H1 (cell line): ENCODE data around the gene TCF7L1. TPM values are rescaled to one million over a fixed set of nuclear protein-coding genes. Genes with fewer than 3 reads are reported as not detected.

Experiments
- CTCF ChIA-PET: fragments of 300-600 bp; sonication (Branson Sonifier 250); formaldehyde crosslinking; loops from one replicate; lab custom pipeline; 2021; ENCODE audit not compliant: partially characterized antibody; lab: Charles Lee
- POLR2A ChIA-PET: fragments of 300-600 bp; sonication (Branson Sonifier 250); formaldehyde crosslinking; loops from one replicate; lab custom pipeline; 2021; ENCODE audit warnings: inconsistent platforms; ENCODE audit not compliant: partially characterized antibody; lab: Charles Lee
- DNase-seq, 2 experiments: peaks; one replicate each; pipeline versions ENCODE4 v3.0.0 to v3.0.0-alpha.2; 2010 to 2022; ENCODE audit warnings: low spot score in 2 of 2, low read depth in 1 of 2, mixed read lengths in 1 of 2
- FAIRE-seq: peaks from 2 replicates; lab custom pipeline; 2011; peaks lifted over from hg19 to GRCh38; lab: Jason Lieb, UNC
- H2AFZ ChIP-seq: 2 replicates; pipeline ENCODE4 v1.8.1; 2012; ENCODE audit warnings: low read length, inconsistent platforms
- H2AK5ac ChIP-seq: 2 replicates; pipeline ENCODE4 v1.6.1; 2013; ENCODE audit warnings: low read depth, low read length
- H2BK120ac ChIP-seq: replicated peaks from 2 replicates; pipeline ENCODE3; 2013; ENCODE audit warnings: low read depth, low read length, inconsistent platforms
- H2BK12ac ChIP-seq: 2 replicates; pipeline ENCODE4 v1.6.1; 2013; ENCODE audit warnings: low read depth, low read length
- H2BK15ac ChIP-seq: 2 replicates; pipeline ENCODE4 v1.6.1; 2013; ENCODE audit warnings: low read length
- H2BK20ac ChIP-seq: 2 replicates; pipeline ENCODE4 v1.6.1; 2013; ENCODE audit warnings: low read length
- H2BK5ac ChIP-seq: 2 replicates; pipeline ENCODE4 v1.6.1; 2013; ENCODE audit warnings: low read depth, low read length
- H3K14ac ChIP-seq: 2 replicates; pipeline ENCODE4 v1.6.1; 2013; ENCODE audit warnings: inconsistent platforms; ENCODE audit not compliant: insufficient read length
- H3K18ac ChIP-seq: 2 replicates; pipeline ENCODE4 v1.6.1; 2013; ENCODE audit warnings: low read length; ENCODE audit errors: extremely low read depth
- H3K23ac ChIP-seq: 2 replicates; pipeline ENCODE4 v1.6.1; 2013; ENCODE audit warnings: inconsistent platforms; ENCODE audit not compliant: insufficient read length
- H3K23me2 ChIP-seq: 2 replicates; pipeline ENCODE4 v1.6.1; 2013; ENCODE audit warnings: low read depth, low read length
- H3K27ac ChIP-seq: 2 replicates; pipeline ENCODE4 v1.6.1; 2011; ENCODE audit warnings: low read depth, low read length, inconsistent platforms
- H3K27me3 ChIP-seq, 4 experiments: replicated peaks in 1 of 4; 1 replicate in 1 of 4; 2 replicates in 3 of 4; pipeline versions ENCODE4 v1.6.1 to v1.8.1; 2011 to 2013; ENCODE audit warnings: low read length in 3 of 4, mild to moderate bottlenecking in 3 of 4, inconsistent platforms in 2 of 4, mixed read lengths in 2 of 4, moderate library complexity in 1 of 4; ENCODE audit not compliant: control insufficient read depth in 3 of 4, insufficient read depth in 3 of 4; ENCODE audit errors: extremely low read depth in 1 of 4
- H3K36me3 ChIP-seq, 4 experiments: 2 replicates each; pipeline versions ENCODE4 v1.6.1 to v1.8.1; 2011 to 2013; ENCODE audit warnings: mild to moderate bottlenecking in 4 of 4, low read length in 3 of 4, moderate library complexity in 2 of 4, control low read depth in 1 of 4, inconsistent platforms in 1 of 4; ENCODE audit not compliant: insufficient read depth in 4 of 4, control insufficient read depth in 2 of 4
- H3K4ac ChIP-seq: replicated peaks from 2 replicates; pipeline ENCODE3; 2013; ENCODE audit warnings: low read length, low read depth, mixed read lengths, inconsistent platforms; ENCODE audit not compliant: insufficient read length
- H3K4me1 ChIP-seq, 4 experiments: replicated peaks in 1 of 4; 1 replicate in 1 of 4; 2 replicates in 3 of 4; pipeline versions ENCODE4 v1.6.1 to v1.8.1; 2011 to 2013; ENCODE audit warnings: low read length in 3 of 4, inconsistent platforms in 2 of 4, mixed read lengths in 1 of 4; ENCODE audit not compliant: insufficient read depth in 4 of 4, control insufficient read depth in 3 of 4
- H3K4me2 ChIP-seq, 2 experiments: 2 replicates each; pipeline versions ENCODE4 v1.6.1 to v1.8.1; 2011 to 2013; ENCODE audit warnings: low read depth in 2 of 2, low read length in 2 of 2, control low read depth in 1 of 2, inconsistent platforms in 1 of 2, mild to moderate bottlenecking in 1 of 2; ENCODE audit not compliant: insufficient read depth in 1 of 2
- H3K4me3 ChIP-seq, 4 experiments: fragments of 200-600, 300-600 bp in 1 of 4; sonication (generic), shearing (Covaris generic), sonication (Bioruptor Twin) in 1 of 4; 2 replicates each; pipeline versions ENCODE4 v1.5.1 to v1.8.1; 2011 to 2016; ENCODE audit warnings: low read length in 4 of 4, low read depth in 3 of 4, control low read depth in 2 of 4, inconsistent platforms in 2 of 4, mild to moderate bottlenecking in 2 of 4, mixed read lengths in 1 of 4, moderate library complexity in 1 of 4; ENCODE audit not compliant: insufficient read depth in 2 of 4; ENCODE audit errors: extremely low read depth in 1 of 4
- H3K56ac ChIP-seq: replicated peaks from 2 replicates; pipeline ENCODE3; 2013; ENCODE audit warnings: low read depth, mild to moderate bottlenecking, mixed read lengths, low read length, inconsistent platforms; ENCODE audit not compliant: insufficient read length
- H3K79me1 ChIP-seq: 2 replicates; pipeline ENCODE4 v1.6.1; 2013; ENCODE audit warnings: low read depth, low read length, control low read depth
- H3K79me2 ChIP-seq, 2 experiments: 2 replicates each; pipeline versions ENCODE4 v1.6.1 to v1.8.1; 2012 to 2013; ENCODE audit warnings: low read length in 2 of 2, mild to moderate bottlenecking in 2 of 2, inconsistent platforms in 1 of 2; ENCODE audit not compliant: insufficient read depth in 2 of 2, control insufficient read depth in 1 of 2
- H3K9ac ChIP-seq, 4 experiments: replicated peaks in 1 of 4; 1 replicate in 1 of 4; 2 replicates in 3 of 4; pipeline versions ENCODE4 v1.6.1 to v1.8.1; 2011 to 2013; ENCODE audit warnings: low read depth in 3 of 4, low read length in 3 of 4, control low read depth in 2 of 4, mild to moderate bottlenecking in 2 of 4, moderate library complexity in 2 of 4, inconsistent platforms in 1 of 4; ENCODE audit errors: extremely low read depth in 1 of 4
- H3K9me3 ChIP-seq, 2 experiments: 2 replicates each; pipeline versions ENCODE4 v1.6.1 to v1.8.1; 2012 to 2013; ENCODE audit warnings: mild to moderate bottlenecking in 2 of 2, moderate library complexity in 2 of 2, control low read depth in 1 of 2, inconsistent platforms in 1 of 2, low read depth in 1 of 2, low read length in 1 of 2, mixed read lengths in 1 of 2; ENCODE audit not compliant: insufficient read depth in 2 of 2
- H4K20me1 ChIP-seq, 2 experiments: replicated peaks in 1 of 2; 2 replicates each; pipeline versions ENCODE3 to v1.8.1; 2011 to 2013; ENCODE audit warnings: inconsistent platforms in 2 of 2, low read length in 2 of 2, mild to moderate bottlenecking in 1 of 2; ENCODE audit not compliant: insufficient read depth in 2 of 2, control insufficient read depth in 1 of 2
- H4K5ac ChIP-seq: 2 replicates; pipeline ENCODE4 v1.6.1; 2013; ENCODE audit warnings: low read length, low read depth, mixed read lengths, inconsistent platforms; ENCODE audit not compliant: insufficient read length
- H4K8ac ChIP-seq: 2 replicates; pipeline ENCODE4 v1.8.0; 2013; ENCODE audit warnings: mild to moderate bottlenecking, moderate library complexity, low read length, inconsistent platforms; ENCODE audit not compliant: insufficient read depth; ENCODE audit errors: extremely low read depth
- H4K91ac ChIP-seq: replicated peaks from 2 replicates; pipeline ENCODE3; 2013; ENCODE audit warnings: low read length, mixed read lengths, inconsistent platforms; ENCODE audit not compliant: insufficient read length
- CBX5 ChIP-seq: fragments of 300-800, 300-1000 bp; sonication (generic); IDR thresholded peaks from 2 replicates; pipeline ENCODE4 v1.7.1; 2016; ENCODE audit warnings: antibody characterized with exemption, low read length, low read depth
- E2F6 ChIP-seq: IDR thresholded peaks from 2 replicates; pipeline ENCODE4 v1.6.1; 2012; ENCODE audit warnings: inconsistent platforms
- EGR1 ChIP-seq: IDR thresholded peaks from 2 replicates; pipeline ENCODE4 v1.6.1; 2011; ENCODE audit warnings: low read depth, low read length, borderline replicate concordance
- GABPA ChIP-seq: IDR thresholded peaks from 2 replicates; pipeline ENCODE4 v1.6.1; 2011; ENCODE audit warnings: mild to moderate bottlenecking, low read length, moderate library complexity, borderline replicate concordance; ENCODE audit not compliant: insufficient read depth
- POLR2A ChIP-seq, 2 experiments: IDR thresholded peaks; 1 replicate in 1 of 2; 2 replicates in 1 of 2; pipeline ENCODE4 v1.6.1; 2011; ENCODE audit warnings: low read depth in 2 of 2, low read length in 2 of 2, mild to moderate bottlenecking in 2 of 2; ENCODE audit errors: control extremely low read depth in 1 of 2
- RFX5 ChIP-seq: IDR thresholded peaks from 2 replicates; pipeline ENCODE4 v1.6.1; 2011; ENCODE audit warnings: low read depth, low read length, improper control_type of control experiment, borderline replicate concordance
- SP4 ChIP-seq: IDR thresholded peaks from 2 replicates; pipeline ENCODE4 v1.6.1; 2012; ENCODE audit warnings: low read length, inconsistent platforms
- SUZ12 ChIP-seq: fragments of 200-600 bp; sonication (generic); IDR thresholded peaks from 2 replicates; pipeline ENCODE4 v1.6.1; 2012; ENCODE audit warnings: mild to moderate bottlenecking, inconsistent platforms, low read length, moderate library complexity, mixed read lengths
- TAF1 ChIP-seq: IDR thresholded peaks from 2 replicates; pipeline ENCODE4 v1.6.1; 2011; ENCODE audit warnings: mild to moderate bottlenecking, low read depth, low read length
- TAF7 ChIP-seq: optimal IDR thresholded peaks from 2 replicates; pipeline ENCODE3; 2011; ENCODE audit warnings: low read depth, mild to moderate bottlenecking, inconsistent platforms, low read length, moderate library complexity, borderline replicate concordance
- ZNF274 ChIP-seq: IDR thresholded peaks from 2 replicates; pipeline ENCODE4 v1.7.0; 2012; ENCODE audit warnings: low read length, borderline replicate concordance; ENCODE audit errors: extremely low read depth
- WGBS, 2 experiments: shearing (Covaris generic) in 1 of 2; methylation state at CpG; one replicate each; pipeline versions ENCODE4 v1.1.6 to v1.1.7; 2013 to 2015; ENCODE audit warnings: low lambda C conversion rate in 2 of 2, mixed read lengths in 2 of 2, inconsistent platforms in 1 of 2, low coverage in 1 of 2, missing lambda C conversion rate in 1 of 2; ENCODE audit not compliant: insufficient replicate concordance in 2 of 2, insufficient coverage in 1 of 2, insufficient read length in 1 of 2; ENCODE audit errors: extremely low coverage in 1 of 2, missing lambda C conversion rate in 1 of 2; 5-methylcytosine and 5-hydroxymethylcytosine counted together
- polyA plus RNA-seq, 7 experiments: library from polyadenylated mRNA; depleted of rRNA in 3 of 7; stranded (reverse) in 5 of 7; unstranded in 2 of 7; fragments of >200 nt in 5 of 7; fragments of 200-250 nt in 2 of 7; gene quantifications; 1 replicate in 5 of 7; 2 replicates in 1 of 7; 4 replicates in 1 of 7; pipeline versions ENCODE4 v1.2.1 to v1.2.3, GENCODE V29; 2011 to 2013; ENCODE audit warnings: missing spikeins in 2 of 7, mixed read lengths in 2 of 7
- total RNA-seq: library from RNA; stranded (reverse); fragmentation: NEBNext Ultra II Directional; extraction: Animal tissue kit (Norgen Biotek cat#: 25700); gene quantifications from 2 replicates; pipeline ENCODE4 v1.2.1, GENCODE V29; 2021
- TF ChIP-seq, protein P1 (sequence below): IDR thresholded peaks from 2 replicates; pipeline ENCODE4 v1.6.1; 2011; ENCODE audit warnings: low read depth, mild to moderate bottlenecking, low read length; ENCODE audit not compliant: insufficient read depth
- TF ChIP-seq, protein P2 (sequence below): IDR thresholded peaks from 2 replicates; pipeline ENCODE4 v1.6.1; 2012; ENCODE audit warnings: inconsistent platforms

The TCF7L1 gene
- total and polyA plus RNA-seq, 2 of the 8 experiments (the other 6 are each of a cell fraction or from before 2014, with no cell fraction given) = 27.5 to 108 TPM

- WGBS, 2 experiments = 89% methylated on average over 6 of the region's 6 CpGs; no CpG with 5 or more reads in 1 of the 2 experiments
- H3K14ac ChIP-seq = no peak overlapping the region
- peaks cover 48 to 50% of the 10 kb centered on the region in 2 experiments for H4K20me1 ChIP-seq
- H2AFZ ChIP-seq = no peak overlapping the region
- no peak overlapping the region for H3K9ac ChIP-seq
- H2BK12ac ChIP-seq = no peak overlapping the region
- no peak overlapping the region for H2BK15ac ChIP-seq
- DNase-seq (no peak), FAIRE-seq (no peak)
- no peak overlapping the region for H2AK5ac ChIP-seq
- no peaks in the 10 kb centered on the region; a peak in 1 of 7 replicates for H3K27me3 ChIP-seq
- POLR2A ChIA-PET = interaction anchor here (1.2 to 2.3 kb wide), 2 partner anchors 26 to 61 kb away, joined by 3 to 6 read pairs; no protein-coding TSS in a partner anchor
- no peak overlapping the region for H4K8ac ChIP-seq
- no peak overlapping the region for H3K27ac ChIP-seq
- peaks cover 31% of the 10 kb centered on the region for H3K79me1 ChIP-seq
- H3K56ac ChIP-seq = no peak overlapping the region
- H3K79me2 ChIP-seq = peaks cover 37 to 100% of the 10 kb centered on the region in 2 experiments
- H4K91ac ChIP-seq = no peak overlapping the region
- CTCF ChIA-PET = interaction anchor here (0.6 to 3.9 kb wide), 5 partner anchors 12 to 133 kb away, joined by 3 to 15 read pairs (median 5); no protein-coding TSS in a partner anchor
- no peak overlapping the region for H4K5ac ChIP-seq
- no peak overlapping the region for H3K4me3 ChIP-seq
- H3K18ac ChIP-seq = no peak overlapping the region
- no peak overlapping the region for H2BK120ac ChIP-seq
- H3K4me1 ChIP-seq = peaks cover 15 to 45% (median 29%) of the 10 kb centered on the region in 4 experiments
- H3K23ac ChIP-seq = no peak overlapping the region
- H2BK5ac ChIP-seq = no peak overlapping the region
- H3K36me3 ChIP-seq = peaks cover 0 to 5% (median 0%) of the 10 kb centered on the region in 4 experiments; a peak in 2 of 8 replicates
- H3K9me3 ChIP-seq = no peaks in the 10 kb centered on the region
- H3K4me2 ChIP-seq = no peak overlapping the region
- H3K23me2 ChIP-seq = no peaks in the 10 kb centered on the region
- no peak overlapping the region for H3K4ac ChIP-seq
- no peak overlapping the region for H2BK20ac ChIP-seq
- TF ChIP-seq, protein P1, sequence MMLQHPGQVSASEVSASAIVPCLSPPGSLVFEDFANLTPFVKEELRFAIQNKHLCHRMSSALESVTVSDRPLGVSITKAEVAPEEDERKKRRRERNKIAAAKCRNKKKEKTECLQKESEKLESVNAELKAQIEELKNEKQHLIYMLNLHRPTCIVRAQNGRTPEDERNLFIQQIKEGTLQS = no peak
- TF ChIP-seq E2F6 (no peak), RFX5 (no peak), TAF7 (no peak), POLR2A (IDR thresholded peaks at IDR 0.05; ENCODE audit: control extremely low read depth in 1 of 2, low read depth in 2 of 2, low read length in 2 of 2) (no peak), ZNF274 (no peak), CBX5 (no peak), EGR1 (no peak), TAF1 (no peak), SUZ12 (no peak), SP4 (no peak), GABPA (no peak)
- TF ChIP-seq, protein P2, sequence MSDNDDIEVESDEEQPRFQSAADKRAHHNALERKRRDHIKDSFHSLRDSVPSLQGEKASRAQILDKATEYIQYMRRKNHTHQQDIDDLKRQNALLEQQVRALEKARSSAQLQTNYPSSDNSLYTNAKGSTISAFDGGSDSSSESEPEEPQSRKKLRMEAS = no peak
These were observed 26.4 kb downstream of the TCF7L1 start for GRCh38 chr2:85159589-85159988.
